ENCODE data around the gene SEMA4B. TPM values are rescaled to one million over a fixed set of nuclear protein-coding genes. Genes with fewer than 3 reads are reported as not detected.

The SEMA4B gene
- total and polyA plus RNA-seq, 2 experiments from 2014 or later: 39.3 to 43.1 TPM

DNA sequence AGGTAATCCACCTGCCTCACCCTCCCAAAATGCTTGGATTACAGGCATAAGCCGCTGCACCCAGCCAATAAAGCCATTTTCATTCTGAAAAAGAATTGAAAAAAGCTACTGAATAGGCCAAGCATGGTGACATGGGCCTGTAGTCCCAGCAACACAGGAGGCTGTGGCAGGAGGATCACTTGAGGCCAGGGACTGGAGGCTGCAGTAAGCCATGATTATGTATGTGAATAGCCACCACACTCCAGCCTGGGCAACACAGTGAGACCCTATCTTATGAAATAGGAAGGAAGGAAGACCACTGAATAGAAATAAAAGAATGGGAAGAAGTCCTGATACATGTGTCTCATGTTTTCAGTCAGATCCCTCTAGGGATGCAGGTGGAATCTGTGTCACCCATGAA lies 36.0 kb upstream of the SEMA4B start:
- Histone ChIP-seq H3K27me3 (no peaks in the 10 kb centered on the region), H3K4me1 (ENCODE audit: low read depth) (no peaks in the 10 kb centered on the region), H3K4me3 (no peak overlapping the region), H3K36me3 (no peaks in the 10 kb centered on the region), H3K27ac (no peak overlapping the region), H3K9me3 (ENCODE audit: low read depth) (no peaks in the 10 kb centered on the region)
- DNase-seq (ENCODE audit: low read depth in 1 of 2, low spot score in 1 of 2): no peak
- TF ChIP-seq, protein P1, sequence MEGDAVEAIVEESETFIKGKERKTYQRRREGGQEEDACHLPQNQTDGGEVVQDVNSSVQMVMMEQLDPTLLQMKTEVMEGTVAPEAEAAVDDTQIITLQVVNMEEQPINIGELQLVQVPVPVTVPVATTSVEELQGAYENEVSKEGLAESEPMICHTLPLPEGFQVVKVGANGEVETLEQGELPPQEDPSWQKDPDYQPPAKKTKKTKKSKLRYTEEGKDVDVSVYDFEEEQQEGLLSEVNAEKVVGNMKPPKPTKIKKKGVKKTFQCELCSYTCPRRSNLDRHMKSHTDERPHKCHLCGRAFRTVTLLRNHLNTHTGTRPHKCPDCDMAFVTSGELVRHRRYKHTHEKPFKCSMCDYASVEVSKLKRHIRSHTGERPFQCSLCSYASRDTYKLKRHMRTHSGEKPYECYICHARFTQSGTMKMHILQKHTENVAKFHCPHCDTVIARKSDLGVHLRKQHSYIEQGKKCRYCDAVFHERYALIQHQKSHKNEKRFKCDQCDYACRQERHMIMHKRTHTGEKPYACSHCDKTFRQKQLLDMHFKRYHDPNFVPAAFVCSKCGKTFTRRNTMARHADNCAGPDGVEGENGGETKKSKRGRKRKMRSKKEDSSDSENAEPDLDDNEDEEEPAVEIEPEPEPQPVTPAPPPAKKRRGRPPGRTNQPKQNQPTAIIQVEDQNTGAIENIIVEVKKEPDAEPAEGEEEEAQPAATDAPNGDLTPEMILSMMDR (IDR thresholded peaks at IDR 0.05; ENCODE audit: low read depth, low read length): no peak

DNA sequence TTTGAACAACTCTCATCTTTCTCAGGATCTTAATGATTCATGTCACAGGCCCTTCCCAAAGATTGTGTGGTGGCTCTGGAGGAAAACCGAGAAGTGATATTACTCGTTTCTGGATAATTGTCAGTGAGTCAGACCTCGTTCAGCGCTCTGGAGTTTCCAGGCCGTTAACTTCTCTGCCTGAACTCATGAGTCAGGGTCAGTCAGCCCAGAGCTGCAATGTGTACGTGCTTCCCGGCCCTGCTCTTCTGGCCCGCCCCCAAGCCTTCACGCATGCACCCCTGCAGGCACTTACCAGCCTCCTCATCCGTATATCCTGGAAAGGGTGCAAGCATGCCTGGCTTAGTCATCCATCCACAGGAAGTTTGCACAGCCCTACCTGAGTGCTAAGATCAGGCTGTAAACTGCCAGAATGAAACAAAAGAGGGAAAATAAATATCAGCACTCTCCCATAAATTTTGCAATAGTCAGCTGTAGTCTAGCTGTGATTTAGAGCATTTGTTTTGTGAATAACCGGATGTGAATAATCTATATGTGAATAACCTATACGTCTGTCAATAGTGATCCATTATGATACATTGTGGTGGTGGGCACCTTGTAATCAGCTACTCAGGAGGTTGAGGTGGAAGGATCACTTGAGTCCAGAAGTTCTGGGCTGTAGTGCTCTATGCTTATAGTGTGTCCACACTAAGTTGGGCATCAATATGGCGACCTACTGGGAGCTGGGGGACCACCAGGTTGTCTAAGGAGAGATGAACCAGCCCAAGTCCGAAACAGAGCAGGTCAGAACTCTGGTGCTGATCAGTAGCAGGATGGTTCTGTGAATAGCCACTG lies 35.3 kb upstream of the SEMA4B start:
- Histone ChIP-seq H3K4me3 (no peak overlapping the region), H3K36me3 (no peaks in the 10 kb centered on the region), H3K9me3 (ENCODE audit: low read depth) (no peaks in the 10 kb centered on the region), H3K27me3 (no peaks in the 10 kb centered on the region), H3K27ac (no peak overlapping the region), H3K4me1 (ENCODE audit: low read depth) (no peaks in the 10 kb centered on the region)
- DNase-seq (ENCODE audit: low read depth in 1 of 2, low spot score in 1 of 2): peak in 1 of 2 donors; percentile 98
- TF ChIP-seq, protein P1 (IDR thresholded peaks at IDR 0.05; ENCODE audit: low read depth, low read length): no peak

DNA sequence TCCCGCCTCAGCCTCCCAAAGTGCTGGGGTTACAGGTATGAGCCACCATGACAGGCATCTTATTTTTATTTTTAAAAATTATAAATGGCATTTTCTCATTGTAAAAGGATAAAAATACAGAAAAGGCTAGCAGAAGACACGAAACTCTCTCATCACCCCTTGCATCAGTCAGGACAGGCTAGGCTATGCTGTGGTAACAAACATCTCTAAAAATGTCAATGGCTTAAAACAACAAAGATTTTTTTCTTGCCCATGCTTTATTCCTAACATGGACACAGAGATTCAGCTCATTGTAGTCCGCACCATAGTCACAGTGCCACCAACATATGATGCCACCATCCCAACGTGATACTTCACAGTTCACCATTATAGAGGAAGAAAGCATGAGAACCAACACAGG lies 34.0 kb upstream of the SEMA4B start:
- H3K27me3 ChIP-seq: no peaks in the 10 kb centered on the region
- H3K9me3 ChIP-seq (ENCODE audit: low read depth): no peaks in the 10 kb centered on the region
- DNase-seq (ENCODE audit: low read depth in 1 of 2, low spot score in 1 of 2): no peak
- H3K4me3 ChIP-seq: no peak overlapping the region
- no peaks in the 10 kb centered on the region for H3K36me3 ChIP-seq
- no peak overlapping the region for H3K27ac ChIP-seq
- TF ChIP-seq, protein P1 (IDR thresholded peaks at IDR 0.05; ENCODE audit: low read depth, low read length): no peak
- H3K4me1 ChIP-seq (ENCODE audit: low read depth): no peaks in the 10 kb centered on the region

DNA sequence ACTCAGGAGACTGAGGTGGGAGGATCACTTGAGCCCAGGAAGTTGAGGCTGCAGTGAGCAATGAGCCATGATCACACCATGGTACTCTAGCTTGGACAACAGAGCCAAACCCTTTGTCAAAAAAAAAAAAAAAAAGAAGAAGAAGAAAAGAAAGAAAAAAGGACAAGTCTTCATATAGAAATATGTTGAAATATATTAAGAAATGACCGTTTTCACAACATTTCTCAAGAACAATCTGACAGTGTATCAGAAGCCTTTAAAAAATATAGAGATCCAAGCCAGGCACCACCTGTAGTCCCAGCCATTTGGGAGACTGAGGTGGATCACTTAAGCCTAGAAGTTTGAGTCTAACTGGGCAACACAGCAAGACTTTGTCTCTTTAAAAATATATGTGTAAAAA lies 29.5 kb upstream of the SEMA4B start:
- no peak overlapping the region for H3K4me3 ChIP-seq
- TF ChIP-seq, protein P1 (IDR thresholded peaks at IDR 0.05; ENCODE audit: low read depth, low read length): no peak
- H3K27ac ChIP-seq: no peak overlapping the region
- no peaks in the 10 kb centered on the region for H3K27me3 ChIP-seq
- no peaks in the 10 kb centered on the region for H3K9me3 ChIP-seq (ENCODE audit: low read depth)
- no peaks in the 10 kb centered on the region for H3K36me3 ChIP-seq
- DNase-seq (ENCODE audit: low read depth in 1 of 2, low spot score in 1 of 2): no peak
- H3K4me1 ChIP-seq (ENCODE audit: low read depth): peaks cover 7% of the 10 kb centered on the region

DNA sequence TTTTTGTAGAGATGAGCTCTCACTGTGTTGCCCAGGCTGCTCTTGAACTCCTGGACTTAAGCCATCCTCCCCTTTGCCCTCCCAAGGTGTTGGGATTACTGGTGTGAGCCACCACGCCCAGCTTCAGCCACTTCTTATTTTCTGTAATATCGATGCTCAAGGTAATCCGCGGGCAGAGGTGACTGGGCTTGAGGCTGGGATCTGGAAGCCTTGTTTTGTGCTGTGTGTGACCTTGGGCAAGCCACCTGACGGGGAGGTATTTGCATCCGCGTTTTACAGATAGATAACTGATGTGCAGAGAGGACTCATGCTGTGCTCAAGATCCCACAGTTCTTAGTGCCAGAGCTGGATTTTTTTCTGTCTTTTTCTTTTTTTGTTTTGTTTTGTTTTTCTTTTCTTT lies 27.8 kb upstream of the SEMA4B start:
- no peak overlapping the region for H3K4me3 ChIP-seq
- peaks cover 7% of the 10 kb centered on the region for H3K4me1 ChIP-seq (ENCODE audit: low read depth)
- no peaks in the 10 kb centered on the region for H3K27me3 ChIP-seq
- no peak for DNase-seq (ENCODE audit: low read depth in 1 of 2, low spot score in 1 of 2)
- H3K9me3 ChIP-seq (ENCODE audit: low read depth): no peaks in the 10 kb centered on the region
- TF ChIP-seq, protein P1 (IDR thresholded peaks at IDR 0.05; ENCODE audit: low read depth, low read length): no peak
- no peaks in the 10 kb centered on the region for H3K36me3 ChIP-seq
- H3K27ac ChIP-seq: no peak overlapping the region

Data from cardiac muscle cell (in vitro differentiated cells and primary cell).